ENCODE data around the gene IFNA16.
"Not testable (repeated sequence)": the region's sequence is repeated elsewhere in the genome, so short reads cannot be mapped to it uniquely, and the experiment has no call there.

IFNA16 gene

DNA sequence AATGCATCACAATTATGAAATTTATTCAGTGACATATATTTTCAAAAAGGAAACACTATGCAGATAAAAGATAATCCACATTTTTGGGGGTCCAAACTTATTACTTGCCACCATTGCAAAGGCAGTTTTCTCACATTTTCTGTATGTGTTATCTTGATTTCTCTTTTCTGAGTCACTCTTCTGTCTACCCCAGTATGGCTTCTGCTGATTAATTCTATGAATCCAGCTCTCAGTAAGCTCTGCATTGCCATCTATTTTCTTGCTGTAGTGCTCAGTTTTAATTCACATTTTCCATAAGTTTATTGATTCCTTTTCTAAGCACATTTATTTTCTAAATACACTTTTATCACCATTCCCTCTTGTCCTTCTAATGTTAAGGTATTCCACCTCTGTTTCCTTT is 11.9 kb downstream of the IFNA16 start:
- Histone ChIP-seq H3K4me3 (no peak overlapping the region), H3K27ac (no peak overlapping the region)

DNA sequence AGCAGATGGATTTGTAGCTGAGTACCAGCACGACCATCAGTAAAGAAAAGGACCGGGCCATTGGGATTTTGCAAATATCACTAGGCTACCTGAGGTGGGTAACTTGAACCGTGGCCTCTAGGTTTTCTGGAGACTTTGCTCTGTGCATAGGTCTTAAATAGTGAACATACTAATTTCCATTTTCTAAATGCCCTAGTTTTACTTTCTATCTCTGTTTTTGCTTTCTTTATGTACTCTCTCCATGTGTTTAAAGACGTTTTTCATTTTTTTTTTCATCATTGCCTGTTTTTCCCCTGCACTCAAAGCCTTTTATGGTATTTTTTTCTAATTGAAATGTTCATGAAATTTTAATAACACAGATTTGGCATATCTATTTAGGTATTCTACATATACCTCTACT is 15.0 kb downstream of the IFNA16 start, which contains the start of gene IFNA7:
Gene IFNA7 (minus strand): TSS at position 101 of the 400 bp plus-strand sequence. CDS start 40 bp downstream, at position 61.
- not testable (repeated sequence) for H3K27ac ChIP-seq, H3K4me3 ChIP-seq

- not testable (repeated sequence) for H3K4me3 ChIP-seq, H3K27ac ChIP-seq
These were observed 22.0 kb downstream of the IFNA16 start for GRCh38 chr9:21194867-21195776.

GRCh38 chr9:21187487-21187886 is 29.6 kb downstream of the IFNA16 start, which contains the start of gene IFNA4:
Gene IFNA4, minus strand, starts transcription at chr9:21187587. Its CDS starts 56 bp downstream, at chr9:21187531.
- not testable (repeated sequence) for H3K27ac ChIP-seq, H3K4me3 ChIP-seq

- H3K27ac ChIP-seq, H3K4me3 ChIP-seq: not testable (repeated sequence)
These were observed 34.0 kb downstream of the IFNA16 start for GRCh38 chr9:21182810-21183736.

DNA sequence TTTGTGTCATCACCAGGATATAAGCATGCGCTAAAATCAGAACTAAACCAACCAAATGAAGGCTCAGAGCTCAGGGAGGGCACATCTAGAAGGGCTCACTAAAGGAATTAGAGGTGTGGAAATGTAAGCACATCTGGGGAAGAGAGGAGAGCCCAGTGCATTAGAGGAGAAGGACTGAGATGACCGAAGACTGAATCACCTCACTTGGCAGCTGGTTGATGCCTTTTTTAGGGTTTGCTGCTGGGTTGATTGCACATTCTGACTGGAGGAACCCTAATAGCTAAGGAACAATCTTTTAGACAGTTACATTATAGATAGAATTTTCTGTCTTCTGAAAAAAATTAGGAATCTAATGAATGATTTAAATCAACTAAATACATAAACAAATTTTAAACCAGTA is 42.4 kb downstream of the IFNA16 start:
- Histone ChIP-seq H3K27ac (no peak overlapping the region), H3K4me3 (no peak overlapping the region)

GRCh38 chr9:21172156-21172555 is 45.0 kb downstream of the IFNA16 start:
- Histone ChIP-seq H3K27ac (no peak overlapping the region), H3K4me3 (no peak overlapping the region)

- H3K4me3 ChIP-seq: no peak overlapping the region
- no peak overlapping the region for H3K27ac ChIP-seq
These were observed 45.8 kb downstream of the IFNA16 start for GRCh38 chr9:21171351-21171750.

DNA sequence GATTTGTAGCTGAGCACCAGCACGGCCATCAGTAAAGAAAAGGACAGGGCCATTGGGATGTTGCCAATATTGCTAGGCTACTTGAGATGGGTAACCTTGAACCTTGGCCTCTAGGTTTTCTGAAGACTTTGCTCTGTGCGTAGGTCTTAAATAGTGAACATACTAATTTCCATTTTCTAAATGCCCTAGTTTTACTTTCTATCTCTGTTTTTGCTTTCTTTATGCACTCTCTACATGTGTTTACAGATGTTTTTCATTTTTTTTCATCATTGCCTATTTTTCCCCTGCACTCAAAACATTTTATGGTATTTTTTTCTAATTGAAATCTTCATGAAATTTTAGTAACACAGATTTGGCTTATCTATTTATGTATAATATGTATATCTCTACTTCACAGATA is 50.6 kb downstream of the IFNA16 start, which contains the start of gene IFNA21:
Gene IFNA21 (minus strand): TSS at position 101 of the 400 bp plus-strand sequence. CDS start 48 bp downstream, at position 53.
- H3K27ac ChIP-seq, H3K4me3 ChIP-seq: not testable (repeated sequence)

All from skin epidermis (tissue), 12 donors.